NCI-H1436 (cell line): ENCODE data around the gene INPP5E.
"Not testable (repeated sequence)": the region's sequence is repeated elsewhere in the genome, so short reads cannot be mapped to it uniquely, and the experiment has no call there.

Source experiments
- DNase-seq: peaks from one replicate; lab custom pipeline; 2025; lab: John Stamatoyannopoulos, UW

INPP5E gene

DNA sequence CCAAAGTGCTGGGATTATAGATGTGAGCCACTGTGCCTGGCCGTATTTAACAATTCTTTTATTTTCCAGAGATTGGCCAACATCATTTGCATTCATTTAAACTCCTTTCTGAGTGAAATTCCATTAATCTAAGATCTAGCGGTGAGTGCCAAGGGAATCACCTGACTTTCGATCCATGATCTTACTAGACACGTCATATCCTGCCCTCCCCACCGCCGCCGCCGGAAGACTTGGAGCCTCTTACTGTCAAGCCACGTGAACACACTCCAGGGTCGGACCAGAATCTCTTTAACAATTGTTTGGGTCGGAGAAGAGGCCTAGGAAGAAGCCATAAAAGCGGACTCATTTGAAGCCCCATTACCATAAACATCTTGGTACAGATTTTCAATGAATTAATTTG, 12.9 kb downstream of the INPP5E start:
- no peak for DNase-seq

DNA sequence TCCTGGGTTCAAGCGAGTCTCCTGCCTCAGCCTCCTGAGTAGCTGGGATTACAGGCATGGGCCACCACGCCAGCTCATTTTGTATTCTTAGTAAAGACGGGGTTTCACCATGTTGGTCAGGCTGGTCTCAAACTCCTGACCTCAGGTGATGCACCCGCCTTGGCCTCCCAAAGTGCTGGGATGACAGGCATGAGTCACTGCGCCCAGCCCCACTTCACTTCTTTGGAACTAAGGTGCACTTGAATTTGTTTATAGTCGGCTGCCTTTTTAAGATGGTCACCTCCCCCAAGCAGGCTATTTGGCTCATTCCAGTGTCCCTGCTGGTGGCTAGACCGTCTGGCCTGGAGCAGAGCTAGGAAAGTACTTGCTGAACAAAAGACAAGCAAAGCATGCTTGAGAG, 14.3 kb downstream of the INPP5E start:
- not testable (repeated sequence) for DNase-seq

DNA sequence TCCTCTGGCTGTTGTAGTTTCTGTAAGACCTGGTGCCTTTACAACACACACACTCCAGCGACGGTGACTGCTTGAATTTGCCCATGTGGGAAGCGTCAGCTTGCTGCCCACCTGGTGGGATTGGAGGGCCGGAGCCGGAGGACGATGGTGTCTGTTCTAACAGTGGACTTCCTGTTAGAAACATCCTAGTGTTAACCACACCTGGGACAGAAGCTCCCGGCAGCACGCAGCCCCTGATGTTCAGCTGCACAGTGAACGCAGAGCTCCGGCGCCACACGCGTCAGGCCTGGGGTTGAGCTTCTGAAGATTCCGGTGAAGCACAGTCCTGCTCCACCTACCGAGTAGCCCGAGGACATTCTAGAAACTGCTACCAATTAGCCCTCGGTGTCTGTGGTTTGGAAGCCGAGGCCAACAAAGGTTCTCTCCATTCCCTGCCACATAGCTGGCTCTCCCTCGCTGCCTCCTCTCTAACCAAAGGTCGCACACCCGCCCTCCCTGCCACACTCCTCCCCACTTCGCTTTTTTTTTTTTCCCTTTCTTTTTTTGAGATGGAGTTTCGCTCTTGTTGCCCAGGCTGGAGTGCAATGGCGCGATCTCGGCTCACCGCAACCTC, 14.8 kb downstream of the INPP5E start:
- DNase-seq, result no peak

DNA sequence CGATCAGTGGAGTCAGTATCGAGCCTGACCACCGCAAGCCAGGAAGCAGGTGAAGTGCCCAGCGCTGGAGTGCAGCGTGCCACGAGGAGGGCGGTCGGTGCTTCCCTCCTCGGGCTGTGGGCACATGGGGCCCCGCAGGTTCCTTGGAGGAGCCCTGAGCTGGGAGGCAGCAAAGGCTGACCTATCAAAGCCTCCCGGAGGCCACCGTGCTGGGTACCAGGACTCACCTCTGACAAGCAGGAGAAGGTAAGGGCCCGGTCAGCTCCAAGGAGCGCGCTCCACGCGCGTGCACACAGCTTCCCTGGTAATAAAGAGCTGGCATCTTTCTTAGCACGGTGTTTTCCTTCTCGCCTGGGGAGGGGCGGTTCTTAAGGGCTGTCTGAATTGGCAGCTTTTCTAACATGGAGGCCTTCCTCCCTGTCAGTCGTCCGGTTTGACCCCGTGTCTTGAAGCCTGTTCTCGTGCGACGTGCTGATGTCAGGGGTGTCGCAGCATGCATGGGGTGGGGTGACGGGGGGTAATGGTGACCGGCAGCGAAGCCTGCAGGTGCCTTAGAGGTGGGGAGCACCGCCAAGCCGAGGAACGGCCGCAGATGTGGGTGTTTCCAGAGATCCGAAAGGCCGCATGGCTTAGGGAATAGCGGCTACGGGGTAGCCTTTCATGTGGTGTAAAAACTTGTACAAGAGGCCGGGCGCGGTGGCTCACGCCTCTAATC, 16.1 kb downstream of the INPP5E start:
- DNase-seq, result no peak

DNA sequence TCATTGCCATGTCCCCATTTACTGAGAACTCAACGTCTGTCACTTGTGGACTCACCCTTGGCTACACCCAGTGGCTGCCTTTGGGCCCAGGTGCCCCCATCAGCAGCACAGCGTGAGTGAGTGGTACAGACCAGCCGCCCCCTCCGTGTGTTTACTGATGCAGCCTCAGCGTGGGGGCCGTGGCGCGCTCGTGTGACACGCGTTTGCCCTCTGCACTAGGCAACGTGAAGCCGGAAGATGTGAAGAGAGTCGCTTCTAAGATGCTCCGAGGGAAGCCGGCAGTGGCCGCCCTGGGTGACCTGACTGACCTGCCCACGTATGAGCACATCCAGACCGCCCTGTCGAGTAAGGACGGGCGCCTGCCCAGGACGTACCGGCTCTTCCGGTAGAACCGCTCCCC, 16.8 kb downstream of the INPP5E start:
- no peak for DNase-seq

DNA sequence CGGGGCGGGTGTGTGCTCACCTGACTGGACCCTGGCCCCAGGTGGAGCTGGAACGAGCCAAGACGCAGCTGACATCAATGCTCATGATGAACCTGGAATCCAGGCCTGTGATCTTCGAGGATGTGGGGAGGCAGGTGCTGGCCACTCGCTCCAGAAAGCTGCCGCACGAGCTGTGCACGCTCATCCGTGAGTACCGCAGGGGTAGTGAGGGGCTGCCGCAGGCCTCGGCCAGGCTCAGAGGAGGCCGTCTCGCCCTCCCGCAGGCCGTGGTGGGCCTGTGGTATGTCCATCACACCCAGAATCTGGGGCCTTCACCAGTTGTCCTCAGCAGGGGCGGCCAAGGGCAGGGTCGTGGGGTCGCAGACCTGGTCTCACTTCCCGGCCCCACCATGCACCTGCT, 17.9 kb downstream of the INPP5E start:
- DNase-seq, result no peak

DNA sequence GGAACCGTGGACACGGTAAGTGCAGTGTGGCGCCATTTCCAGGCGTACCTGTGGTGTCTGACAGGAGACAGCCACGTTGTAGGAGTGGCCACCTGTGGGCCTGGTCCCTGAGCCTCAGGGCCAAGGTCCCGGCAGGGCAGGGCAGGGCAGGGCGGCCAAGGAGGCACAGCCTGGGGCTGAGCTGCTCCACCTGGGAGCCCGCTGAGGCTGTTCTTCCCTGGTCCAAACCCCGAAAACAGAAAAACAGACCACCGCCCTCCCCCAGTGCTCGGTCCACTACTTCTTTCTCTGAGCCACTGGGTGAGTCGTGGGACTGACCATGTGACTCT, 20.6 kb downstream of the INPP5E start:
- DNase-seq, result no peak

DNA sequence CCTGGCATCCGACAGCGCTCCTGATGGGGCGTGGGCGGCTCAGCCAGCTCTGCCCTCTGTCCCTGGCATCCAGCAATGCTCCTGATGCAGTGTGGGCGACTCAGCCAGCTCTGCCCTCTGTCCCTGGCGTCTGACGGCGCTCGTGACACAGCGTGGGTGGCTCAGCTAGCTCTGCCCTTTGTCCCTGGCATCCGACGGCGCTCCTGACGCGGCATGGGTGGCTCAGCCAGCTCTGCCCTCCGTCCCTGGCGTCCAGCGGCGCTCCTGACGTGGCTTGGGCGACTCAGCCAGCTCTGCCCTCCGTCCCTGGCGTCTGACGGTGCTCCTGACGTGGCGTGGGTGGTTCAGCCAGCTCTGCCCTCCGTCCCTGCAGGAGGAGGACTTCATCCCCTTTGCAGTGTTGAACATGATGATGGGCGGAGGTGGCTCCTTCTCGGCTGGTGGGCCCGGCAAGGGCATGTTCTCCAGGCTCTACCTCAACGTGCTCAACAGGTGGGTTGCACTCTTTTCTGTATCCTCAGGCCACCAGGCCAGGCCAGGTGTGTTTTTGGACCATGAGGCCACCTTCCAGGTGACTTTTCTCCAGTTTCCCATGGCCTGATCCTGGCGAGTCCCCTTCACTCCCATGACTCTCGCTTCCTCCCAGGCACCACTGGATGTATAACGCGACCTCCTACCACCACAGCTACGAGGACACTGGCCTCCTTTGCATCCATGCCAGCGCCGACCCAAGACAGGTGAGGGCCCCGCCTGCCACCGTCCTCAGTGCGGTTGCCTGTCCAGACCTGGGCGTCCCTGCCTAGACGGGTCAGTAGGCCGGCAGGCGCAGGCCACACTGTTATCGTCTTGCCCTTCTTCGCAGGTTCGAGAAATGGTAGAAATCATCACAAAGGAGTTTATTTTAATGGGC, 21.2 kb downstream of the INPP5E start:
- DNase-seq, result no peak

DNA sequence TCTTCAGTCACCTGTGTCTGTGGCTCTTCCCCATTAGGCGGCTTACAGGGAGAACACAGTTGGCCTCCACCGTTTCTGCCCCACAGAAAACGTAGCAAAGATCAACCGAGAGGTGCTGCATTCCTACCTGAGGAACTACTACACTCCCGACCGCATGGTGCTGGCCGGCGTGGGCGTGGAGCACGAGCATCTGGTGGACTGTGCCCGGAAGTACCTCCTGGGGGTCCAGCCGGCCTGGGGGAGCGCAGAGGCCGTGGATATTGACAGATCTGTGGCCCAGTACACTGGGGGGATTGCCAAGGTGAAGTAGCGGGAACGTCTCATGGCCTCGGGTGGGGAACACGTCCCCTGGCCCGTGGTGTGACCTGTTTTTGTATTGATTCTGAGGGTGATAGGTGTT, 22.7 kb downstream of the INPP5E start:
- DNase-seq, result no peak

DNA sequence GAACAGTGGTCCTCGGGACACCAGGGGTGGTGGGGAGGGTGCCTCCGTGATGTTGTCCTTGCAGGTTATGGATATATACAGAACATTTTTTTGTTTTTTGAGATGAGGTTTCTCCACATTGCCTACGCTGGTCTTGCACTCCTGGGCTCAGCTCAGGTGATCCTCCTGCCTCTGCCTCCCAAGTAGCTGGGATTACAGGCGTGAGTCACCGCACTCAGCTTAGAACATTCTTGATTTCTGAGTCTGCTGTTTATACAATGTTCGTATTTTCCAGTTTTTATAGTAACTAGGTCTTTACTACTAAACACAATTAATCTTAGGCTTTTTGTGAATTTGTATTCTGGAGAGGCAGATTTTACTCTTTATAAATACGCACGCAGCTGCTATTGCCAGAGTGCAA, 23.2 kb downstream of the INPP5E start:
- DNase-seq, result no peak

DNA sequence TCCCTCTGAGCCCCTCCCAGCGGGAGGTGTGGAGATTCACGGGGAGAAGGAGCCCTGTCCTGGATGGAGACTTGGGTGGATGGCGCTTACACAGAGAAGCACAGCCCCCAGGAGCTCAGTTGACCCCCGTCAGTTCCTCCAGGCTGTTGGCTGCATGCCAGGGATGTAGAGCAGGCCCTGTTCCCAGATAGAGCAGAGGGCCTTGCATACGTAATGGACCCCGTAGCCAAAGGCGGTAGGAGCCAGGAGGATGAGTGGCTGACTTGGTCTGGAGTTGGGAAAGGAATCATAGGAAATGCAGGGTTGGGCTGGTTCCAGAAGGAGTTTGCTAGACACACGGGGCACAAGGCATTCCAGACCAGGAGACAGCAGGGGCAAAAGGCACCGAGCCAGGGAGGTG, 26.7 kb downstream of the INPP5E start:
- no peak for DNase-seq

DNA sequence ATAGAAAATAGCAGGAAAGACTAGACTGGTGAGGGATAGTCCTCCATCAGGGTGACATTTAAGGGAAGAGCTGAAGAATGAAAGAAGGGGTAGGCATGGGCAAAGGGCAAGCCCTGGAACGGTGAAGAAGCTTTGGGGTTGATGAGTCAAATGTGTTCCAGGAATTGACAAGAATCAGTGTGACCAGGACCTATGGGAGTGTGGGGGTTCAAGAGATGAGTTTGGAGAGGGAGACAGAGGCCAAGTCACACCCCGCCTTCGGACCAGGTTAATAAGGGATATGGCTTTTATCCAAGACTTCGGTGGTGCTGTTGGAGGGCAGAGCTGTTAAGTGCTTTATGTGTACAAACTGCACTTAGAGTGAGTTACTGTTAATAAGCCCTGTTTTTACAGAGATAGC, 28.3 kb downstream of the INPP5E start:
- no peak for DNase-seq

DNA sequence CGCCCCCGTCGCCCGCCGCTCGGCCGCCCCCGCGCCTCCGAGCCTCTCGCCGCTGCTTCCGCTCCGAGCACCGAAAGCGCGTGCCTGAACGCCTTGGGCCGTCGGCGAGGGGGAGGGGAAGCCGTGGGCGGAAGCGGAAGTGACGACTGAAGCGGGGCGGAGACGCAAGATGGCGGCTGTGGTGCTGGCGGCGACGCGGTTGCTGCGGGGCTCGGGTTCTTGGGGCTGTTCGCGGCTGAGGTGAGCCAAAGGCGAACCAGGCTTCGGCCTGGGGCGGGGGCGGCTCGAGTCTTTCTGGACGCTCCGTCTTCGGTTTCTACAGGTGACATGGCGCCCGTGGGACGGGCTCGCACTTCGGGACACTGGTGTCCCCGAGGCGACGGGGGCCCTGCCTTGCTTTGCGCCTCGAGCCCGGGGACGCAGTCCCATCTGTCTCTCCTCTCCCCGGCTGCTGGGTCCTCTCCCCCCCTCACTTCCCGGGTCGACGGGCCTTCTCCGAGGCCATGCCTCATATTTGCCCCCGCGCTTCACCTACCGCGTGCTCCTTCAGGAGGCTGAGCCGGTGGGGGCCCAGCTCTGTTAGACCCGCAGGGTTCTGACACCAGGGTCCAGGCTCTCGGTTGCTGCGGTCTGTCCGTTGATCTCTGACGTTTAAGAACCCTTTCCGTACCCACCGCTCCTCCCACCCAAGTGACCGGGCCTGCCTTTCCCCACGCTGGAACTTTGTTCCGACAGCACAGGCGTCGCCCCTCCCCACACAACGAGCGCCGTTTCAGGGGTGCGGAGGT, 29.0 kb downstream of the INPP5E start, which contains the start of the genes ENTR1 and PMPCA:
Gene ENTR1 (minus strand): TSS at position 115 of the 788 bp plus-strand sequence. CDS start 217 bp downstream, outside the sequence.
Gene PMPCA (plus strand): TSS at position 159 of the 788 bp plus-strand sequence. CDS start 11 bp downstream, at position 170.
- DNase-seq, result peak; percentile 83

DNA sequence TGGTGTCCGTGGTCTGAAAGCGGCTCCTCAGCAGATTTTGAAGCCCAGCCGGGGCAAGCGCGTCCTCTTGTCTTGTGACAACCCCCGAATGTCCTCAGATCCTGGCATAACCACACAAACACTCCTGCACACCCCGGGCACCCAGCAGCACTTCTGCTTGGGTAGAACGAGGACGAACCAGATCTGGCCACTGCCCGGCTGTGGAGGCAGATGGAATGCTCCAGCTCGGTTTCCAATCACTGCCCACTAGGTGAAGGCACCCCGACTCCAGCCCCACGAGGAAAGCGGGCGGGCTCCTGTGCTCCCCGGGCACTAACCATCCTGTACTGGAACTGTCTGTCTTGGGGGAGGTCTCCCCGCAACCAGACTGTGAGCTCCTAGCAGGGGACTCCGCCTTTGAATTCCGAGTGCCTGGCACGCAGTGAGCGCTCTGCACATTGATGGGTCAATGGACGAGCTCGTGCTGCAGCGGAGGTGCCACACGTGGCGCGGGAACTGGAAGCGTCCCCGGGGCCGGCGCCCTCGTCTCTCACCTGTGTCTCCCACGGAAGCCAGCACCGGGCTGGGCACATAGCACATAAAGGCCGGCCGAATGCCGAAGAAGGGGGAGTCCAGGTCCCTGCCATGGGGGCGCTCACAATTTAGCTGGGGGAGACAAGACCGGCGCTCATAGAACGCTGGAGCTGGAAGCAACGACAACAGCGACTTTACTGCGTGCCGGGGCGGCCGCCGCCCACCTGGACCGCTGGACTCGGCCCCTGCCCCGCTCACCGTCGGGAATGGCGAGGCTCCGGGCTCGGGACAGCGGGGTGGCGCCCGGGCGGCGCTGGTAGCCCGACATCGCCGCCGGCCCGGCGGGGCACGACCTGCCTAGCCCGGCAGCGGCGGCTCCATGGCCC, 29.8 kb downstream of the INPP5E start:
- DNase-seq, result no peak

DNA sequence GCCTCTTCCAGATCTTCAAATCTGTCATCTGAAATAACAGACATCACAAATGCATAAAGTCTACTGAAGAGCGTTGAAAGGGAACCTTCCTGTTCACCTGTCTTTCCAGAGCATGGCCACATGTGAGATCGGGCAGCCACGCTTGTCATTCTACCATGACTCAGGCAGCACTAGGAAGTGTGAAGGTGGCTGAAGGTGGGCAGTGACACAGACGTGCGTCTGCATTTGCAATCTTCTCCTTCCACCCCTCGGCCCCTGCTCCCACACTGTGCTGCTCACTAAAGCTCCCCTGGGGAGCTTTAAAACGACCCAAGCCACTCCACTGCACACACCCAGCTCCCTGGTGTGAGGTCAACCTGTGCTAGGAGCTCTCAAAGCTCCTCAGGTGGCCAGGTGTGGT, 31.7 kb downstream of the INPP5E start:
- no peak for DNase-seq

DNA sequence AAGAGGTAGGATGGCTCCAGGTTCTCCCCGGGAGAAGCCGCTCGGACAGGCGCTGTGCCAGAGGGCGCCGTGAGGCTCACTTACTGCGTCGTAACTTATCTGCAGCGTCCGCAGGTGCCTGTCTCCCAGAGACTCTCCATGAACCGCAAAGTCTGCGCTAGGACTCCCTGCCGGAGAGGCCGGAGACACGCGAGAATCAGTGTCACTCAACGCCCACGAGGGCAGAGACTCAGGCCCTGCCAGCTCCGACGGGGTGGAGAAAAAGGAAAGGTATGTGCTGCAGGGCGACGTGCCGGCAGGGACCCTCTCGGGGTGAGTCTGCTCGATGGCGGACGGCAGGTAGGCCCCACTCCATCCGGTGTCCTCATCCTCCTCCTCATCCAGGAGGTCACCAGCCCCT, 32.6 kb downstream of the INPP5E start:
- not testable (repeated sequence) for DNase-seq

DNA sequence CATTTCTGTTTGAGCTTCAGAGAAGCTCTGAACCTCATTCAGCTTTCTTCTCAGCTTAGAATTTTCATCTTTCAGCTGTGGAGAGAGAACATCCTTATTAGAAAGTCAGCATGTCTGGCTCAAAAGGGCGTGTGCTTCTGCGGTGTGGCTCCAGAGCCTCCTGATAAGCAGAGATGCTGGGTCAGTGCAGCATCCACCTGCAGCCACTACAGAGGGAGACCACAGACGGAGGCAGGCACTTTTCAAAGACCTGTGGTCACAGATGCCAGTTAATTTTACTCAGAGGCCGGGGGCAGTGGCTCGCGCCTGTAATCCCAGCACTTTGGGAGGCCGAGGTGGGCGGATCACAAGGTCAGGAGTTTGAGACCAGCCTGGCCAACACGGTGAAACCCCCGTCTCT, 33.7 kb downstream of the INPP5E start:
- DNase-seq, result not testable (repeated sequence)

DNA sequence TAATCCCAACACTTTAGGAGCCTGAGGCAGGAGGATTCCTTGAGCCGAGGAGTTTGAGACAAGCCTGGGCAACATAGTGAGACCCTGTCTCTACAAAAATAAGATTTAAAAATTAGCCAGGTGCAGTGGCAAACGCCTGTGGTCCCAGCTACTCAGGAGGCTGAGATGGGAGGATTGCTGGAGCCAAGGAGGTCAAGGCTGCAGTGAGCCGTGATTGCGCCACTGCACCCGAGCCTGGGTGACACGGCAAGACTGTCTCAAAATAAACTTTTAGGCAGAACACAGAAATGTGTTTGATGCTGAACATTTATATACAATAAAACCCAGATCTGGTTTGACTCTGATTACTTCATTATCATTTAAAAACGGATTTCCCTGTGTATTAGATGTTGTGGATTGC, 34.2 kb downstream of the INPP5E start:
- no peak for DNase-seq

DNA sequence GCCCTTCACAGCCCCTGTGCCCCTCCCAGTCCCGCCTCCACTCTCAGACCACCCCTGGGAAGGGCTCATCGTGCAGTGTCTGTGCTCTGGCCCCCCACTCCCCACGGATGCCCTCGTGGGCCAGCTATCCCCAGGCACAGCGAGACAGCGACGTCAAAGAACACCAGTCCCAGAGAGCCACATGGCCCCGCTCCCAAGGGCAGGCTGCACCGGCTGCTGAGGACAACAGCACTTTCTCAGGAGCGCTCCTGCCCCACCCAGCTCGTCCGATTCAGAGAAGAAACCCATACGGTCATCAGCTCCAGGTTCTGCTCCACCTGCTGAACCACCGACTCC, 34.9 kb downstream of the INPP5E start:
- no peak for DNase-seq

DNA sequence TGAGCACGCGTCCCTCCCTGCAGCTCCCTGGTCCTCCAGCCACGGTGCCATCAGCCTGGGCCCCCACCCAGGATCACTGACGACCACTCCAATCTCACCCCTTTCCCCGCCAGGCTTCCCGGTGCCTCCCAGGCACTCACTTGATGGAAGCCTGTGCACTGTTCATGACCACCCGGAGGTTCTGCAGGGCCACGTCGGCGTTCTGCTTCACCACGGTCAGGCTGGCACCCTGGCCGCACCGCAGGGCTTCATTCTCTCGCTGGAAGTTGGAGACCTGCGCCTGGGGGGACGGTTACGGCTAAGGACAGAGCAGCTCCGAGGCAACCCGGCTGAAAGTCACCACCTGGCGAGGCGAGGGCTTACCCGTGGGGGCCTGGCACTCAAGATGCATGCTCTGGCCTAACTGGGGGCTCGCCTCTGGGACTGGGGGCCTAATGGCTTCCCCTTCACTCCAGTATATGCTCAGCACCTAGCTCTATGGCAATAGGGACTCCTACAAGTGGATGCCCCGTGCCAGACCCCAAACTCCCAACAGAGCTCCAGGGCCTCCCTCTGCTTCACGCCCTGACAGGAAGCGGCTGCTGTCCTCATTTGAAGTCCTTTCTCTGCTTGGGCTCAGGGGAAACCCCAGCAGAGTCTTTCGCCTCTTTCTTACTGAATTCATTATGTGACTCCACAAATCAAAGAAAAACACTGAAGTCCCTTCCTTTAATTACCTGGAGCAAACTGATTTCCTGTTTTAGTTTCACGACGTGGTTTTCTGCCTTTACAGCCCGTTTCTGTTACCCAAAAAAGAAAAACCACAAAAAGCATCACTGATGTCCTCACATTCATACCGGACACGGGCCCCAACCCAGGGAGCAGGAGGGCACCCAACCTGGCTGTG, 35.5 kb downstream of the INPP5E start:
- no peak for DNase-seq
